ENCODE measurements around the gene UNC5CL. TPM values are rescaled to one million over a fixed set of nuclear protein-coding genes. Genes with fewer than 3 reads are reported as not detected.

Gene UNC5CL
- total RNA-seq, 1 experiment from 2014 or later, result 0.81 TPM

DNA sequence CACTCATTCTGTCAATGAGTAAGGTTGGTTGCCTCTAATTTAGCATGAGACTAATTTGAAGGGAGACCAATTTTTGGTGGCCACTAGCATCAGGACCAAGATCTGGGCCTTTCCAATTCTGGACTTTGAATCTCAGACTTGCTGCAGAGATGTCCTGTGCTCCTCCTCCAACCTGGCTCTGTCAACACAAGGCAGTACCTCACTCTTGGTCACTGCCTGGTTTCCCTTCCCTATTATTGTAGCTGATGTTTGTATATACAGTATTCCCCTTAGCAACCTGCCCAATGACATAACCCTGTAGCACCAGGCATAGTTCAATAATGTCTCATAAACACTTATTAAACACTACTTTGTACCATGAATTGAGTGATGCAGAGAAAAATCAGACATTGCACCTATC is 50.4 kb downstream of the UNC5CL start:
- Histone ChIP-seq H3K79me2 (ENCODE audit: insufficient read depth, low read length) (no peaks in the 10 kb centered on the region), H4K8ac (replicated peaks; ENCODE audit: insufficient read length, low read depth, low read length) (no peak overlapping the region)
- peaks cover 7% of the 10 kb centered on the region for H3K27me3 Mint-ChIP-seq (ENCODE audit: low read depth)

More for the DNA sequence above, 50.4 kb downstream of the UNC5CL start:
- H3K27me3 ChIP-seq (ENCODE audit: insufficient read depth, low read length), result no peaks in the 10 kb centered on the region
- H4K91ac ChIP-seq (ENCODE audit: insufficient read length, low read depth, low read length), result no peak overlapping the region
- no peaks in the 10 kb centered on the region for H3K9me3 ChIP-seq (ENCODE audit: control insufficient read depth, low read depth, low read length)
- H3T11ph ChIP-seq (ENCODE audit: low read length), result no peak overlapping the region
- H2BK12ac ChIP-seq (ENCODE audit: insufficient read length, low read depth, low read length), result no peak overlapping the region
- H3K9me3 Mint-ChIP-seq, result peaks cover 0 to 2% of the 10 kb centered on the region in 2 experiments; a peak in 1 of 5 replicates
- no peak overlapping the region for H3K4ac ChIP-seq (ENCODE audit: low read depth, low read length)
- no peak overlapping the region for H2BK5ac ChIP-seq (ENCODE audit: insufficient read length, low read length)
- H3K14ac ChIP-seq (ENCODE audit: insufficient read depth, low read length), result no peak overlapping the region
- no peak overlapping the region for H4K5ac ChIP-seq (ENCODE audit: insufficient read length, low read depth, low read length)
- no peak overlapping the region for H2BK120ac ChIP-seq (ENCODE audit: low read depth, low read length, poor library complexity, severe bottlenecking)
- no peaks in the 10 kb centered on the region for H3K23me2 ChIP-seq (ENCODE audit: insufficient read length, low read depth, low read length, poor library complexity, severe bottlenecking)
- peaks cover 17 to 32% of the 10 kb centered on the region in 2 experiments for H3K4me1 Mint-ChIP-seq
- DNase-seq, result no peak
- H2AK5ac ChIP-seq (ENCODE audit: insufficient read length, low read length), result no peak overlapping the region
- H2AFZ ChIP-seq (ENCODE audit: low read length), result no peak overlapping the region
- no peak overlapping the region for H3K4me2 ChIP-seq (ENCODE audit: insufficient read depth, insufficient read length, low read length)
- H3K79me1 ChIP-seq (ENCODE audit: insufficient read depth, low read depth, low read length, poor library complexity, severe bottlenecking), result no peaks in the 10 kb centered on the region
- H3K56ac ChIP-seq (ENCODE audit: insufficient read length, low read depth, low read length), result no peak overlapping the region
- H3K4me3 Mint-ChIP-seq, result no peak overlapping the region
- TF ChIP-seq, protein P1, sequence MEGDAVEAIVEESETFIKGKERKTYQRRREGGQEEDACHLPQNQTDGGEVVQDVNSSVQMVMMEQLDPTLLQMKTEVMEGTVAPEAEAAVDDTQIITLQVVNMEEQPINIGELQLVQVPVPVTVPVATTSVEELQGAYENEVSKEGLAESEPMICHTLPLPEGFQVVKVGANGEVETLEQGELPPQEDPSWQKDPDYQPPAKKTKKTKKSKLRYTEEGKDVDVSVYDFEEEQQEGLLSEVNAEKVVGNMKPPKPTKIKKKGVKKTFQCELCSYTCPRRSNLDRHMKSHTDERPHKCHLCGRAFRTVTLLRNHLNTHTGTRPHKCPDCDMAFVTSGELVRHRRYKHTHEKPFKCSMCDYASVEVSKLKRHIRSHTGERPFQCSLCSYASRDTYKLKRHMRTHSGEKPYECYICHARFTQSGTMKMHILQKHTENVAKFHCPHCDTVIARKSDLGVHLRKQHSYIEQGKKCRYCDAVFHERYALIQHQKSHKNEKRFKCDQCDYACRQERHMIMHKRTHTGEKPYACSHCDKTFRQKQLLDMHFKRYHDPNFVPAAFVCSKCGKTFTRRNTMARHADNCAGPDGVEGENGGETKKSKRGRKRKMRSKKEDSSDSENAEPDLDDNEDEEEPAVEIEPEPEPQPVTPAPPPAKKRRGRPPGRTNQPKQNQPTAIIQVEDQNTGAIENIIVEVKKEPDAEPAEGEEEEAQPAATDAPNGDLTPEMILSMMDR (conservative IDR thresholded peaks at IDR 0.05), result no peak
- no peak overlapping the region for H3K18ac ChIP-seq (ENCODE audit: insufficient read length, low read depth, low read length)
- H3K4me1 ChIP-seq (ENCODE audit: insufficient read depth, low read length), result peaks cover 6% of the 10 kb centered on the region
- no peak overlapping the region for H2BK20ac ChIP-seq (ENCODE audit: low read depth, low read length, poor library complexity, severe bottlenecking)
- no peak overlapping the region for H3K23ac ChIP-seq (ENCODE audit: insufficient read length, low read depth, low read length)
- H3K27ac ChIP-seq (ENCODE audit: insufficient read length, low read depth, low read length), result no peak overlapping the region
- no peak overlapping the region for H3K27ac Mint-ChIP-seq
- H2BK15ac ChIP-seq (ENCODE audit: low read depth, low read length), result no peak overlapping the region
- H4K20me1 ChIP-seq (ENCODE audit: control insufficient read depth, insufficient read depth, insufficient read length), result no peaks in the 10 kb centered on the region
- H3K36me3 Mint-ChIP-seq (ENCODE audit: insufficient read depth in 1 of 3, low read depth in 3 of 3), result no peaks in the 10 kb centered on the region
- no peak overlapping the region for H3K9ac ChIP-seq (ENCODE audit: extremely low read depth, insufficient read length, low read length)
